ENCODE results near the gene MRTFB.

DNA sequence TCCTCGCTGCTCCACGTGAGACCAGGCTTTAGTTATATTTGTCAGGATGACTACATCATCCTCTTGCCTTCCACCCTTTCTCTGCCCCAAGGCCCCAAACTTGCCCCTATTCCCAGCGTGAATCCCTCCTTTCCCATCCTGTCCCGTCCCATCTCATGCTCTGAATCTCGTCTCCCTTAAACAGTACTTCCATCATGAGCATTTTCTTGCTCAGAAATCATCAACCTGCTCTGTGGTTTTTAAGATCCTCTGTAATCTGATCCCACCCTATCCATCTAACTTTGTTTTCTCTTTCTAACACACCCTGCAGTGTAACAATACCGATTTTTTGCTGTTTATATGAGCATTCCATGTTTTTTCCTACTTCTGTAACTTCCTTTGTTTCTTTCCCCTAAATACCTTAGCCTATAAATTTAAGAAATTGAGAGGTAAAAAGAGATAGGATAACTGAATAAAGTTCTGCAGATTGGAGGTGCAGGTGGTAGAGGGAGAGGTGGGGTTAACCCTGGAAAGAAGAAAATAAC lies 39.7 kb downstream of the MRTFB start:
- TF ChIP-seq, protein P1, sequence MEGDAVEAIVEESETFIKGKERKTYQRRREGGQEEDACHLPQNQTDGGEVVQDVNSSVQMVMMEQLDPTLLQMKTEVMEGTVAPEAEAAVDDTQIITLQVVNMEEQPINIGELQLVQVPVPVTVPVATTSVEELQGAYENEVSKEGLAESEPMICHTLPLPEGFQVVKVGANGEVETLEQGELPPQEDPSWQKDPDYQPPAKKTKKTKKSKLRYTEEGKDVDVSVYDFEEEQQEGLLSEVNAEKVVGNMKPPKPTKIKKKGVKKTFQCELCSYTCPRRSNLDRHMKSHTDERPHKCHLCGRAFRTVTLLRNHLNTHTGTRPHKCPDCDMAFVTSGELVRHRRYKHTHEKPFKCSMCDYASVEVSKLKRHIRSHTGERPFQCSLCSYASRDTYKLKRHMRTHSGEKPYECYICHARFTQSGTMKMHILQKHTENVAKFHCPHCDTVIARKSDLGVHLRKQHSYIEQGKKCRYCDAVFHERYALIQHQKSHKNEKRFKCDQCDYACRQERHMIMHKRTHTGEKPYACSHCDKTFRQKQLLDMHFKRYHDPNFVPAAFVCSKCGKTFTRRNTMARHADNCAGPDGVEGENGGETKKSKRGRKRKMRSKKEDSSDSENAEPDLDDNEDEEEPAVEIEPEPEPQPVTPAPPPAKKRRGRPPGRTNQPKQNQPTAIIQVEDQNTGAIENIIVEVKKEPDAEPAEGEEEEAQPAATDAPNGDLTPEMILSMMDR (IDR thresholded peaks at IDR 0.05; ENCODE audit: borderline replicate concordance, extremely low read depth, low read length, poor library complexity, severe bottlenecking) = no peak
- TF ChIP-seq EZH2 (IDR thresholded peaks at IDR 0.05; ENCODE audit: borderline replicate concordance, low read depth, low read length, severe bottlenecking) = no peak
